ENCODE data around the gene ZNF430.

GRCh38 chr19:21109116-21109515 lies 88.7 kb downstream of the ZNF430 start:
- TF ChIP-seq POLR2A (IDR thresholded peaks at IDR 0.05): no peak
- TF ChIP-seq, protein P1, sequence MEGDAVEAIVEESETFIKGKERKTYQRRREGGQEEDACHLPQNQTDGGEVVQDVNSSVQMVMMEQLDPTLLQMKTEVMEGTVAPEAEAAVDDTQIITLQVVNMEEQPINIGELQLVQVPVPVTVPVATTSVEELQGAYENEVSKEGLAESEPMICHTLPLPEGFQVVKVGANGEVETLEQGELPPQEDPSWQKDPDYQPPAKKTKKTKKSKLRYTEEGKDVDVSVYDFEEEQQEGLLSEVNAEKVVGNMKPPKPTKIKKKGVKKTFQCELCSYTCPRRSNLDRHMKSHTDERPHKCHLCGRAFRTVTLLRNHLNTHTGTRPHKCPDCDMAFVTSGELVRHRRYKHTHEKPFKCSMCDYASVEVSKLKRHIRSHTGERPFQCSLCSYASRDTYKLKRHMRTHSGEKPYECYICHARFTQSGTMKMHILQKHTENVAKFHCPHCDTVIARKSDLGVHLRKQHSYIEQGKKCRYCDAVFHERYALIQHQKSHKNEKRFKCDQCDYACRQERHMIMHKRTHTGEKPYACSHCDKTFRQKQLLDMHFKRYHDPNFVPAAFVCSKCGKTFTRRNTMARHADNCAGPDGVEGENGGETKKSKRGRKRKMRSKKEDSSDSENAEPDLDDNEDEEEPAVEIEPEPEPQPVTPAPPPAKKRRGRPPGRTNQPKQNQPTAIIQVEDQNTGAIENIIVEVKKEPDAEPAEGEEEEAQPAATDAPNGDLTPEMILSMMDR (IDR thresholded peaks at IDR 0.05): no peak
- TF ChIP-seq POLR2AphosphoS5 (IDR thresholded peaks at IDR 0.05): no peak
